Neural cell (in vitro differentiated cells): ENCODE measurements around the gene MYLIP.

Experiments used
- CTCF ChIP-seq: fragments of 450-650 bp; IDR thresholded peaks from 2 replicates; pipeline ENCODE4 v1.5.1; 2014; ENCODE audit warnings: antibody characterized with exemption, mild to moderate bottlenecking, moderate library complexity; ENCODE audit not compliant: poor library complexity, severe bottlenecking
- EP300 ChIP-seq: fragments of 450-650 bp; conservative IDR thresholded peaks from 2 replicates; pipeline ENCODE4 v1.6.1; 2014; ENCODE audit warnings: antibody characterized with exemption, mild to moderate bottlenecking, moderate library complexity; ENCODE audit not compliant: poor library complexity, severe bottlenecking
- EZH2 ChIP-seq: fragments of 200-600, 300-800 bp; shearing (Covaris generic), sonication (generic); IDR thresholded peaks from 2 replicates; pipeline ENCODE4 v1.6.1; 2014; ENCODE audit warnings: antibody characterized with exemption, low read length, borderline replicate concordance, mild to moderate bottlenecking; ENCODE audit not compliant: insufficient read depth, poor library complexity, severe bottlenecking
- MXI1 ChIP-seq: fragments of 450-650 bp; conservative IDR thresholded peaks from 2 replicates; pipeline ENCODE4 v1.6.1; 2014; ENCODE audit warnings: antibody characterized with exemption, mild to moderate bottlenecking; ENCODE audit not compliant: poor library complexity, severe bottlenecking
- POLR2AphosphoS5 ChIP-seq: IDR thresholded peaks from 2 replicates; pipeline ENCODE4 v1.6.1; 2012
- RAD21 ChIP-seq: fragments of 450-650 bp; conservative IDR thresholded peaks from 2 replicates; pipeline ENCODE4 v1.6.1; 2014; ENCODE audit warnings: antibody characterized with exemption, mild to moderate bottlenecking, moderate library complexity
- SMC3 ChIP-seq: fragments of 450-650 bp; conservative IDR thresholded peaks from 2 replicates; pipeline ENCODE4 v1.6.1; 2014; ENCODE audit warnings: antibody characterized with exemption, mild to moderate bottlenecking, moderate library complexity; ENCODE audit not compliant: poor library complexity
- TAF1 ChIP-seq: IDR thresholded peaks from 2 replicates; pipeline ENCODE4 v1.6.1; 2012; ENCODE audit warnings: low read depth

GRCh38 chr6:16090452-16090851 lies 38.4 kb upstream of the MYLIP start:
- TF ChIP-seq CTCF (no peak), RAD21 (no peak), EZH2 (no peak), POLR2AphosphoS5 (no peak), TAF1 (no peak), EP300 (no peak), SMC3 (no peak), MXI1 (no peak)
